K562 (cell line): ENCODE data around the gene MAU2. TPM values are rescaled to one million over a fixed set of nuclear protein-coding genes. Genes with fewer than 3 reads are reported as not detected.

ENCODE experiments used
- CBX1 ChIP-seq: sonication (generic); IDR thresholded peaks from 2 replicates; pipeline ENCODE4 v1.6.1; 2016; ENCODE audit warnings: antibody characterized with exemption, low read depth, mild to moderate bottlenecking
- CHD4 ChIP-seq: fragments of 200-600 bp; sonication (generic); IDR thresholded peaks from 3 replicates; pipeline ENCODE4 v1.6.1; 2012; ENCODE audit warnings: low read depth, mild to moderate bottlenecking, mixed read lengths, low read length, inconsistent platforms; ENCODE audit not compliant: insufficient read depth, insufficient replicate concordance, poor library complexity, severe bottlenecking
- FOXK2 ChIP-seq, 2 experiments: fragments of 450-650 bp; IDR thresholded peaks in 1 of 2; conservative IDR thresholded peaks in 1 of 2; 2 replicates each; pipeline ENCODE4 v1.6.1; 2016; ENCODE audit warnings: low read depth in 2 of 2, mild to moderate bottlenecking in 1 of 2
- HCFC1 ChIP-seq: IDR thresholded peaks from 2 replicates; pipeline ENCODE4 v1.6.1; 2012; ENCODE audit warnings: low read depth, low read length, improper control_type of control experiment
- MXI1 ChIP-seq: IDR thresholded peaks from 2 replicates; pipeline ENCODE4 v1.6.1; 2011; ENCODE audit warnings: low read depth, mild to moderate bottlenecking, improper control_type of control experiment, low read length
- TOE1 ChIP-seq, 2 experiments: fragments of 450-650 bp in 1 of 2; sonication (generic) in 1 of 2; formaldehyde crosslinking in 1 of 2; IDR thresholded peaks; 2 replicates each; pipeline versions ENCODE4 v1.7.1 to v1.8.0; 2016 to 2022; ENCODE audit warnings: borderline replicate concordance in 2 of 2, mild to moderate bottlenecking in 2 of 2, antibody characterized with exemption in 1 of 2, inconsistent platforms in 1 of 2, low read depth in 1 of 2, missing genetic modification reagents in 1 of 2, moderate library complexity in 1 of 2
- TRIM24 ChIP-seq, 2 experiments: fragments of 450-650 bp; IDR thresholded peaks; 2 replicates each; pipeline ENCODE4 v1.6.1; 2016
- ZNF23 ChIP-seq: fragments of 250-450 bp; sonication (Bioruptor Pico); IDR thresholded peaks from 2 replicates; pipeline ENCODE4 v1.4.0; 2020; ENCODE audit warnings: mild to moderate bottlenecking
- ZNF232 ChIP-seq: sonication (generic); formaldehyde crosslinking; IDR thresholded peaks from 2 replicates; pipeline ENCODE4 v1.8.0; 2022; ENCODE audit warnings: mild to moderate bottlenecking, missing genetic modification reagents
- polyA plus RNA-seq, 8 experiments: library from polyadenylated mRNA; depleted of rRNA in 4 of 8; stranded (reverse) in 5 of 8; unstranded in 3 of 8; fragments of >200 nt; fragmentation: Nextera tagmentation in 2 of 8; fragmentation: Illumina TruSeq in 1 of 8; extraction: Ambion mirVana in 2 of 8; extraction: Trizol in 1 of 8; gene quantifications; 2 replicates each; pipeline versions ENCODE4 v1.2.1 to v1.2.3, GENCODE V29; 2011 to 2014; ENCODE audit warnings: inconsistent platforms in 1 of 8, missing spikeins in 1 of 8
- total RNA-seq, 7 experiments: library from RNA; depleted of rRNA in 6 of 7; stranded (reverse); fragments of >200 nt in 6 of 7; fragmentation: Illumina TruSeq in 2 of 7; extraction: Trizol in 2 of 7; gene quantifications; 2 replicates each; pipeline versions ENCODE4 v1.2.1 to v1.2.3, GENCODE V29; 2011 to 2021; ENCODE audit warnings: low replicate concordance in 1 of 7
- TF ChIP-seq, protein P1 (sequence below), 2 experiments: fragments of 450-650 bp; formaldehyde crosslinking in 1 of 2; IDR thresholded peaks; 2 replicates each; pipeline versions ENCODE4 v1.4.0 to v1.6.1; 2014 to 2020; ENCODE audit warnings: mild to moderate bottlenecking in 2 of 2, borderline replicate concordance in 1 of 2, low read depth in 1 of 2
- TF ChIP-seq, protein P2 (sequence below): fragments of 450-650 bp; IDR thresholded peaks from 2 replicates; pipeline ENCODE4 v1.7.1; 2018; ENCODE audit warnings: mild to moderate bottlenecking, low read depth; ENCODE audit not compliant: partially characterized antibody
- TF ChIP-seq, protein P3 (sequence below): fragments of 250-450 bp; sonication (Bioruptor Pico); IDR thresholded peaks from 2 replicates; pipeline ENCODE4 v1.4.0; 2020; ENCODE audit warnings: mild to moderate bottlenecking, moderate library complexity, borderline replicate concordance

Gene MAU2
- total and polyA plus RNA-seq, 9 of the 15 experiments (the other 6 are each of a cell fraction or from before 2014, with no cell fraction given): 1.2 to 48.1 (median 19.4) TPM

DNA sequence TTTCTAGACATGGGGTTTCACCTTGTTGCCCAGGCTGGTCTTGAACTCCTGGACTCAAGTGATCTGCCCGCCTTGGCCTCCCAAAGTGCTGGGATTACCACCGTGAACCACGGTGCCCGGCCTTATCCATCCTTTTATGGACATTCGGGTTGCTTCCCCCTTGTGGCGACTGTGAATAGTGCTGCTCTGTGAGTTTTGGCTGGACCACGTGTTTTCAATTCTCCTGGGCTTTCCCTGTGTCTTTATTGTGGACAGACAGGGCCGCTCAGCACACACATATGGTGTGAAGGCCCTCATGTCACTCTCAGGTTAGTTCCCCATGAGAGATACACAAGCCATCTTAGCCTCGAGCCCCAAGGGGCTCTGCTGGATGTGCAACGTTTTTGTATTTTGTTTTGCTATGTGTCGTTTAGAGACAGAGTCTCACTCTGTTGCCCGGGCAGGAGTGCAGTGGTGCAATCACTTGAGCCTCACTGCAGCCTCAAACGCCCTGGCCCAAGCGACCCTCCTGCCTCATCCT lies 40.5 kb downstream of the MAU2 start (continued):
- TF ChIP-seq, protein P1, sequence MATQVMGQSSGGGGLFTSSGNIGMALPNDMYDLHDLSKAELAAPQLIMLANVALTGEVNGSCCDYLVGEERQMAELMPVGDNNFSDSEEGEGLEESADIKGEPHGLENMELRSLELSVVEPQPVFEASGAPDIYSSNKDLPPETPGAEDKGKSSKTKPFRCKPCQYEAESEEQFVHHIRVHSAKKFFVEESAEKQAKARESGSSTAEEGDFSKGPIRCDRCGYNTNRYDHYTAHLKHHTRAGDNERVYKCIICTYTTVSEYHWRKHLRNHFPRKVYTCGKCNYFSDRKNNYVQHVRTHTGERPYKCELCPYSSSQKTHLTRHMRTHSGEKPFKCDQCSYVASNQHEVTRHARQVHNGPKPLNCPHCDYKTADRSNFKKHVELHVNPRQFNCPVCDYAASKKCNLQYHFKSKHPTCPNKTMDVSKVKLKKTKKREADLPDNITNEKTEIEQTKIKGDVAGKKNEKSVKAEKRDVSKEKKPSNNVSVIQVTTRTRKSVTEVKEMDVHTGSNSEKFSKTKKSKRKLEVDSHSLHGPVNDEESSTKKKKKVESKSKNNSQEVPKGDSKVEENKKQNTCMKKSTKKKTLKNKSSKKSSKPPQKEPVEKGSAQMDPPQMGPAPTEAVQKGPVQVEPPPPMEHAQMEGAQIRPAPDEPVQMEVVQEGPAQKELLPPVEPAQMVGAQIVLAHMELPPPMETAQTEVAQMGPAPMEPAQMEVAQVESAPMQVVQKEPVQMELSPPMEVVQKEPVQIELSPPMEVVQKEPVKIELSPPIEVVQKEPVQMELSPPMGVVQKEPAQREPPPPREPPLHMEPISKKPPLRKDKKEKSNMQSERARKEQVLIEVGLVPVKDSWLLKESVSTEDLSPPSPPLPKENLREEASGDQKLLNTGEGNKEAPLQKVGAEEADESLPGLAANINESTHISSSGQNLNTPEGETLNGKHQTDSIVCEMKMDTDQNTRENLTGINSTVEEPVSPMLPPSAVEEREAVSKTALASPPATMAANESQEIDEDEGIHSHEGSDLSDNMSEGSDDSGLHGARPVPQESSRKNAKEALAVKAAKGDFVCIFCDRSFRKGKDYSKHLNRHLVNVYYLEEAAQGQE (IDR thresholded peaks at IDR 0.05; ENCODE audit: borderline replicate concordance): peak; percentile 47; the same call in 1 of the 2 replicates
- TF ChIP-seq, protein P1 (CRISPR knock-in tag; IDR thresholded peaks at IDR 0.05; ENCODE audit: low read depth): no peak
- TF ChIP-seq CHD4: no peak
- no peak for TF ChIP-seq HCFC1
- TF ChIP-seq ZNF23 (CRISPR knock-in tag): no peak
- TF ChIP-seq CBX1: no peak
- TF ChIP-seq FOXK2 (conservative IDR thresholded peaks at IDR 0.05 in 1 of 2, IDR thresholded peaks at IDR 0.05 in 1 of 2; ENCODE audit: low read depth in 2 of 2): peak; percentile 59 to 70
- TF ChIP-seq TOE1 (IDR thresholded peaks at IDR 0.05; ENCODE audit: borderline replicate concordance): 0 out of 2 replicates have a peak, but pooled peaks have one; percentile 29
- no peak for TF ChIP-seq TOE1 (CRISPR knock-in tag; IDR thresholded peaks at IDR 0.05; ENCODE audit: borderline replicate concordance, low read depth)
- TF ChIP-seq, protein P2, sequence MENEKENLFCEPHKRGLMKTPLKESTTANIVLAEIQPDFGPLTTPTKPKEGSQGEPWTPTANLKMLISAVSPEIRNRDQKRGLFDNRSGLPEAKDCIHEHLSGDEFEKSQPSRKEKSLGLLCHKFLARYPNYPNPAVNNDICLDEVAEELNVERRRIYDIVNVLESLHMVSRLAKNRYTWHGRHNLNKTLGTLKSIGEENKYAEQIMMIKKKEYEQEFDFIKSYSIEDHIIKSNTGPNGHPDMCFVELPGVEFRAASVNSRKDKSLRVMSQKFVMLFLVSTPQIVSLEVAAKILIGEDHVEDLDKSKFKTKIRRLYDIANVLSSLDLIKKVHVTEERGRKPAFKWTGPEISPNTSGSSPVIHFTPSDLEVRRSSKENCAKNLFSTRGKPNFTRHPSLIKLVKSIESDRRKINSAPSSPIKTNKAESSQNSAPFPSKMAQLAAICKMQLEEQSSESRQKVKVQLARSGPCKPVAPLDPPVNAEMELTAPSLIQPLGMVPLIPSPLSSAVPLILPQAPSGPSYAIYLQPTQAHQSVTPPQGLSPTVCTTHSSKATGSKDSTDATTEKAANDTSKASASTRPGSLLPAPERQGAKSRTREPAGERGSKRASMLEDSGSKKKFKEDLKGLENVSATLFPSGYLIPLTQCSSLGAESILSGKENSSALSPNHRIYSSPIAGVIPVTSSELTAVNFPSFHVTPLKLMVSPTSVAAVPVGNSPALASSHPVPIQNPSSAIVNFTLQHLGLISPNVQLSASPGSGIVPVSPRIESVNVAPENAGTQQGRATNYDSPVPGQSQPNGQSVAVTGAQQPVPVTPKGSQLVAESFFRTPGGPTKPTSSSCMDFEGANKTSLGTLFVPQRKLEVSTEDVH: peak; percentile 20
- no peak for TF ChIP-seq MXI1
- no peak for TF ChIP-seq ZNF232 (CRISPR knock-in tag)
- TF ChIP-seq, protein P3, sequence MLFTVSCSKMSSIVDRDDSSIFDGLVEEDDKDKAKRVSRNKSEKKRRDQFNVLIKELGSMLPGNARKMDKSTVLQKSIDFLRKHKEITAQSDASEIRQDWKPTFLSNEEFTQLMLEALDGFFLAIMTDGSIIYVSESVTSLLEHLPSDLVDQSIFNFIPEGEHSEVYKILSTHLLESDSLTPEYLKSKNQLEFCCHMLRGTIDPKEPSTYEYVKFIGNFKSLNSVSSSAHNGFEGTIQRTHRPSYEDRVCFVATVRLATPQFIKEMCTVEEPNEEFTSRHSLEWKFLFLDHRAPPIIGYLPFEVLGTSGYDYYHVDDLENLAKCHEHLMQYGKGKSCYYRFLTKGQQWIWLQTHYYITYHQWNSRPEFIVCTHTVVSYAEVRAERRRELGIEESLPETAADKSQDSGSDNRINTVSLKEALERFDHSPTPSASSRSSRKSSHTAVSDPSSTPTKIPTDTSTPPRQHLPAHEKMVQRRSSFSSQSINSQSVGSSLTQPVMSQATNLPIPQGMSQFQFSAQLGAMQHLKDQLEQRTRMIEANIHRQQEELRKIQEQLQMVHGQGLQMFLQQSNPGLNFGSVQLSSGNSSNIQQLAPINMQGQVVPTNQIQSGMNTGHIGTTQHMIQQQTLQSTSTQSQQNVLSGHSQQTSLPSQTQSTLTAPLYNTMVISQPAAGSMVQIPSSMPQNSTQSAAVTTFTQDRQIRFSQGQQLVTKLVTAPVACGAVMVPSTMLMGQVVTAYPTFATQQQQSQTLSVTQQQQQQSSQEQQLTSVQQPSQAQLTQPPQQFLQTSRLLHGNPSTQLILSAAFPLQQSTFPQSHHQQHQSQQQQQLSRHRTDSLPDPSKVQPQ (CRISPR knock-in tag): no peak
- no peak for TF ChIP-seq TRIM24 (IDR thresholded peaks at IDR 0.05)
